Suprapubic skin (tissue), 4 donors: Measurements from ENCODE around the gene DPP9. TPM values are rescaled to one million over a fixed set of nuclear protein-coding genes. Genes with fewer than 3 reads are reported as not detected.

Experiments used
- DNase-seq, 2 donors: peaks; one replicate each; pipeline ENCODE4 v3.0.0-alpha.2; 2019; ENCODE audit warnings: low spot score in 2 of 2
- H3K27ac ChIP-seq: fragments of 200-600 bp; sonication (generic); one replicate; pipeline ENCODE4 v1.5.1; 2019
- H3K27me3 ChIP-seq: fragments of 200-600 bp; sonication (generic); one replicate; pipeline ENCODE4 v1.5.1; 2019
- H3K36me3 ChIP-seq: fragments of 200-600 bp; sonication (generic); one replicate; pipeline ENCODE4 v1.5.1; 2019
- H3K4me1 ChIP-seq: fragments of 200-600 bp; sonication (generic); one replicate; pipeline ENCODE4 v1.5.1; 2019
- H3K4me3 ChIP-seq: fragments of 200-600 bp; sonication (generic); one replicate; pipeline ENCODE4 v1.5.1; 2019; ENCODE audit warnings: mild to moderate bottlenecking
- H3K9me3 ChIP-seq: fragments of 200-600 bp; sonication (generic); one replicate; pipeline ENCODE4 v1.5.1; 2019
- CTCF ChIP-seq, 2 donors: fragments of 200-600 bp in 1 of 2; fragments of 450-650 bp in 1 of 2; sonication (generic) in 1 of 2; IDR thresholded peaks; one replicate each; pipeline ENCODE4 v1.5.1; 2016 to 2019; ENCODE audit warnings: antibody characterized with exemption in 2 of 2, mild to moderate bottlenecking in 1 of 2, moderate library complexity in 1 of 2
- EP300 ChIP-seq: sonication (generic); formaldehyde crosslinking; IDR thresholded peaks from one replicate; pipeline ENCODE4 v1.6.1; 2017; ENCODE audit warnings: antibody characterized with exemption
- POLR2A ChIP-seq, 2 donors: fragments of 450-650 bp; IDR thresholded peaks; one replicate each; pipeline ENCODE4 v1.6.1; 2017; ENCODE audit warnings: antibody characterized with exemption in 2 of 2, mild to moderate bottlenecking in 2 of 2, moderate library complexity in 2 of 2
- POLR2AphosphoS5 ChIP-seq, 3 donors: sonication (generic); formaldehyde crosslinking; IDR thresholded peaks; one replicate each; pipeline ENCODE4 v1.6.1; 2017; ENCODE audit warnings: antibody characterized with exemption in 3 of 3
- WGBS: methylation state at CpG from one replicate; pipeline ENCODE4 v1.1.5; 2018; 5-methylcytosine and 5-hydroxymethylcytosine counted together
- total RNA-seq, 4 donors: library from RNA; depleted of rRNA; stranded (reverse); fragments of >200 nt; gene quantifications; one replicate each; pipeline ENCODE4 v1.1.0, GENCODE V29; 2016

DPP9 gene
- total RNA-seq, 4 donors from 2014 or later, result 51.2 to 126 (median 84.1) TPM

GRCh38 chr19:4636761-4637160, 86.9 kb downstream of the DPP9 start:
- Histone ChIP-seq H3K27ac (no peak overlapping the region), H3K9me3 (no peaks in the 10 kb centered on the region), H3K4me3 (peak overlapping the region; percentile 56), H3K27me3 (peaks cover 2% of the 10 kb centered on the region), H3K36me3 (no peaks in the 10 kb centered on the region), H3K4me1 (peaks cover 51% of the 10 kb centered on the region)
- 65% methylated on average over 8 of the region's 8 CpGs for WGBS
- no peak for TF ChIP-seq POLR2AphosphoS5 (IDR thresholded peaks at IDR 0.05)
- no peak for DNase-seq

GRCh38 chr19:4636151-4636717, 87.4 kb downstream of the DPP9 start:
- DNase-seq, result no peak
- Histone ChIP-seq H3K4me3 (peak overlapping the region; percentile 56), H3K36me3 (no peaks in the 10 kb centered on the region), H3K27me3 (peaks cover 2% of the 10 kb centered on the region), H3K9me3 (no peaks in the 10 kb centered on the region), H3K27ac (no peak overlapping the region), H3K4me1 (peaks cover 48% of the 10 kb centered on the region)
- WGBS, result under 1% methylated on average over 17 of the region's 43 CpGs
- TF ChIP-seq POLR2AphosphoS5 (IDR thresholded peaks at IDR 0.05) (no peak), CTCF (IDR thresholded peaks at IDR 0.05) (peak; percentile 68 to 97)

GRCh38 chr19:4635754-4636116, 87.9 kb downstream of the DPP9 start:
- Histone ChIP-seq H3K4me1 (peaks cover 43% of the 10 kb centered on the region), H3K9me3 (no peaks in the 10 kb centered on the region), H3K4me3 (peak overlapping the region; percentile 56), H3K36me3 (no peaks in the 10 kb centered on the region), H3K27me3 (peaks cover 2% of the 10 kb centered on the region), H3K27ac (no peak overlapping the region)
- 21% methylated on average over 12 of the region's 13 CpGs for WGBS
- TF ChIP-seq CTCF (IDR thresholded peaks at IDR 0.05) (no peak), EP300 (no peak), POLR2AphosphoS5 (IDR thresholded peaks at IDR 0.05) (no peak), POLR2A (IDR thresholded peaks at IDR 0.05) (no peak)
- DNase-seq, result no peak

GRCh38 chr19:4633140-4633967, 90.3 kb downstream of the DPP9 start:
- TF ChIP-seq EP300 (no peak), POLR2AphosphoS5 (IDR thresholded peaks at IDR 0.05) (no peak), POLR2A (IDR thresholded peaks at IDR 0.05) (no peak), CTCF (IDR thresholded peaks at IDR 0.05) (peak in 1 of 2 donors; percentile 78)
- no peaks in the 10 kb centered on the region for H3K36me3 ChIP-seq
- H3K27me3 ChIP-seq, result peaks cover 2% of the 10 kb centered on the region
- peaks cover 22% of the 10 kb centered on the region for H3K4me1 ChIP-seq
- no peak overlapping the region for H3K4me3 ChIP-seq
- no peak overlapping the region for H3K27ac ChIP-seq
- H3K9me3 ChIP-seq, result no peaks in the 10 kb centered on the region
- WGBS, result 68% methylated on average over 12 of the region's 14 CpGs
- DNase-seq, result no peak

Other genes starting within 250 kb of the DPP9 start
- gene PLIN4, start 205.4 kb downstream of the DPP9 start, total RNA-seq, result 10 to 100 TPM; 12.4 to 38.3 (median 19.3) TPM
- 10 to 100 TPM in 1 of 4 donors, 1 to 10 TPM in 3; 1.8 to 16.4 (median 5.6) TPM for gene PLIN5, start 188.6 kb downstream of the DPP9 start, total RNA-seq
- 1 to 10 TPM; 4.5 to 8.0 (median 6.3) TPM for gene LRG1, start 183.8 kb downstream of the DPP9 start, total RNA-seq
- 1 to 10 TPM; 1.5 to 5.4 (median 3.3) TPM for gene SEMA6B, start 164.2 kb downstream of the DPP9 start, total RNA-seq
- 1 to 10 TPM; 4.8 to 8.3 (median 7.0) TPM for gene TNFAIP8L1, start 84.3 kb downstream of the DPP9 start, total RNA-seq
- gene MYDGF, start 53.5 kb downstream of the DPP9 start, total RNA-seq, result 10 to 100 TPM; 17.5 to 43.6 (median 28.3) TPM
- gene FEM1A, start 67.9 kb upstream of the DPP9 start, total RNA-seq, result 10 to 100 TPM; 29.6 to 51.8 (median 41.1) TPM
- 10 to 100 TPM; 16.5 to 28.3 (median 20.3) TPM for gene TICAM1, start 107.9 kb upstream of the DPP9 start, total RNA-seq
- gene PLIN3, start 143.8 kb upstream of the DPP9 start, total RNA-seq, result 10 to 100 TPM; 52.4 to 74.9 (median 65.5) TPM
- gene ARRDC5, start 179.1 kb upstream of the DPP9 start, total RNA-seq, result under 1 TPM in 1 of 4 donors, not detected in 3; 0.48 TPM
- gene UHRF1, start 185.7 kb upstream of the DPP9 start, total RNA-seq, result 1 to 10 TPM in 3 of 4 donors, under 1 TPM in 1; 0.40 to 3.7 (median 2.8) TPM
- 10 to 100 TPM; 34.2 to 82.7 (median 48.7) TPM for gene KDM4B, start 245.3 kb upstream of the DPP9 start, total RNA-seq